K562 (cell line): Measurements from ENCODE around the gene CREG2.

Experiments
- CHD2 ChIP-seq: IDR thresholded peaks from 2 replicates; pipeline ENCODE4 v1.6.1; 2011; ENCODE audit warnings: low read depth, low read length
- ELF4 ChIP-seq: fragments of 450-650 bp; formaldehyde crosslinking; IDR thresholded peaks from 2 replicates; pipeline ENCODE4 v1.4.0; 2022; ENCODE audit warnings: missing genetic modification characterization
- ETS1 ChIP-seq: conservative IDR thresholded peaks from 2 replicates; pipeline ENCODE4 v1.6.1; 2011; ENCODE audit warnings: low read depth, mild to moderate bottlenecking, low read length; ENCODE audit not compliant: control insufficient read depth
- MAX ChIP-seq: sonication (generic); formaldehyde crosslinking; IDR thresholded peaks from 2 replicates; pipeline ENCODE4 v1.9.0; 2022; ENCODE audit warnings: mild to moderate bottlenecking, missing genetic modification reagents
- SMAD4 ChIP-seq: fragments of 250-450 bp; sonication (Bioruptor Pico); conservative IDR thresholded peaks from 2 replicates; pipeline ENCODE4 v1.8.0; 2021; ENCODE audit warnings: inconsistent platforms, mild to moderate bottlenecking, moderate library complexity
- ZBTB34 ChIP-seq: fragments of 250-450 bp; sonication (Bioruptor Pico); IDR thresholded peaks from 2 replicates; pipeline ENCODE4 v1.8.0; 2021; ENCODE audit warnings: mild to moderate bottlenecking, moderate library complexity
- ZNF586 ChIP-seq: fragments of 450-650 bp; formaldehyde crosslinking; conservative IDR thresholded peaks from 2 replicates; pipeline ENCODE4 v1.4.0; 2020; ENCODE audit warnings: mild to moderate bottlenecking, moderate library complexity
- ZNF592 ChIP-seq: fragments of 450-650 bp; IDR thresholded peaks from 2 replicates; pipeline ENCODE4 v1.6.1; 2017; ENCODE audit warnings: antibody characterized with exemption, mild to moderate bottlenecking

GRCh38 chr2:101388232-101388631 lies 929 bp upstream of the CREG2 start:
- no peak for TF ChIP-seq CHD2
- TF ChIP-seq ELF4: no peak
- TF ChIP-seq MAX (CRISPR knock-in tag): no peak
- TF ChIP-seq ETS1: no peak
- no peak for TF ChIP-seq ZNF586 (CRISPR knock-in tag)
- TF ChIP-seq ZNF592: no peak
- TF ChIP-seq SMAD4 (CRISPR knock-in tag): no peak
- TF ChIP-seq ZBTB34 (CRISPR knock-in tag): no peak
